Measurements from ENCODE around the gene PRPF4. TPM values are rescaled to one million over a fixed set of nuclear protein-coding genes. Genes with fewer than 3 reads are reported as not detected.

The PRPF4 gene
- total and polyA plus RNA-seq, 9 of the 15 experiments (the other 6 are each of a cell fraction or from before 2014, with no cell fraction given) = 25.8 to 66.0 (median 39.8) TPM

- TF ChIP-seq ZNF395 (CRISPR knock-in tag; IDR thresholded peaks at IDR 0.05) (no peak), ID3 (CRISPR knock-in tag; IDR thresholded peaks at IDR 0.05) (no peak), ID3 (tag; IDR thresholded peaks at IDR 0.05) (no peak), ZNF121 (CRISPR knock-in tag; conservative IDR thresholded peaks at IDR 0.05) (no peak), CREM (IDR thresholded peaks at IDR 0.05; ENCODE audit: low read depth) (peak; percentile 99), HEY1 (CRISPR knock-in tag; IDR thresholded peaks at IDR 0.05; ENCODE audit: borderline replicate concordance) (no peak), SREBF1 (IDR thresholded peaks at IDR 0.05; ENCODE audit: borderline replicate concordance, low read depth, low read length) (no peak), ETV5 (CRISPR knock-in tag; IDR thresholded peaks at IDR 0.05; ENCODE audit: low read depth) (no peak), ZBTB17 (CRISPR knock-in tag; IDR thresholded peaks at IDR 0.05) (no peak; the same call in 1 of the 2 replicates), CHD2 (IDR thresholded peaks at IDR 0.05; ENCODE audit: low read depth, low read length) (peak; percentile 91), TFAP4 (CRISPR knock-in tag; IDR thresholded peaks at IDR 0.05; ENCODE audit: borderline replicate concordance) (peak; percentile 82), PRMT5 (CRISPR knock-in tag; IDR thresholded peaks at IDR 0.05) (no peak), BRCA1 (IDR thresholded peaks at IDR 0.05) (no peak), BRCA1 (CRISPR knock-in tag; IDR thresholded peaks at IDR 0.05) (no peak), BRD9 (IDR thresholded peaks at IDR 0.05; ENCODE audit: low read depth, partially characterized antibody) (no peak), CBX8 (IDR thresholded peaks at IDR 0.05; ENCODE audit: borderline replicate concordance, extremely low read depth, low read depth, low read length, poor library complexity, severe bottlenecking) (no peak), KLF10 (CRISPR knock-in tag; IDR thresholded peaks at IDR 0.05) (no peak), FOSL1 (tag; conservative IDR thresholded peaks at IDR 0.05) (no peak; the same call in 1 of the 2 replicates), BCLAF1 (IDR thresholded peaks at IDR 0.05; ENCODE audit: borderline replicate concordance in 1 of 2, control insufficient read depth in 1 of 2, low read depth in 2 of 2, low read length in 1 of 2) (no peak), POLR2G (IDR thresholded peaks at IDR 0.05; ENCODE audit: low read depth, low read length) (peak; percentile 99)
Measured at GRCh38 chr9:113275157-113276131, at the start of gene PRPF4, which contains the start of gene CDC26 (continued).

All from K562 (cell line).